K562 (cell line): ENCODE measurements around the gene DCTN5. TPM values are rescaled to one million over a fixed set of nuclear protein-coding genes. Genes with fewer than 3 reads are reported as not detected.

Experiments
- ATAC-seq: fragments of 200-7000 bp; cut with Tn5 transposase; 3 replicates; pipeline ENCODE4 v1.9.1; 2020; ENCODE audit warnings: moderate library complexity
- BruUV-seq: library from RNA; stranded (reverse); fragments of 400-500 nt; replicated peaks from 2 replicates; lab custom pipeline; 2021; lab: Mats Ljungman, UMichigan
- CTCF ChIA-PET: fragments of 300-600 bp; formaldehyde crosslinking; extraction: SDS; loops from one replicate; lab custom pipeline; 2021; ENCODE audit warnings: low intra/inter-chr PET ratio; lab: Yijun Ruan, JAX
- POLR2A ChIA-PET: fragments of 300-600, 350-650 bp; sonication (Branson Sonifier 250); formaldehyde crosslinking; extraction: SDS; loops from one replicate; lab custom pipeline; 2021; ENCODE audit warnings: antibody characterized with exemption, inconsistent platforms; lab: Yijun Ruan, JAX
- DNase-seq, 4 experiments: peaks; one replicate each; pipeline versions ENCODE4 v3.0.0 to v3.0.0-alpha.2; 2011 to 2018; ENCODE audit warnings: low spot score in 3 of 4, mixed read lengths in 3 of 4; ENCODE audit errors: extremely low read depth in 1 of 4
- FAIRE-seq: peaks from 2 replicates; lab custom pipeline; 2011; peaks lifted over from hg19 to GRCh38; lab: Jason Lieb, UNC
- H2AFZ ChIP-seq: 2 replicates; pipeline ENCODE4 v1.6.0; 2011; ENCODE audit warnings: low read depth, low read length, control low read depth, inconsistent platforms
- H3K27ac ChIP-seq: fragments of 200-600 bp; 3 replicates; pipeline ENCODE4 v1.8.0; 2011; ENCODE audit warnings: low read depth, mild to moderate bottlenecking, control low read depth, inconsistent platforms, low read length, moderate library complexity, mixed read lengths; ENCODE audit errors: extremely low read depth
- H3K27me3 ChIP-seq, 2 experiments: fragments of 300-600 bp in 1 of 2; 2 replicates in 1 of 2; 3 replicates in 1 of 2; pipeline versions ENCODE4 v1.6.0 to v1.8.0; 2011; ENCODE audit warnings: inconsistent platforms in 2 of 2, low read length in 2 of 2, mild to moderate bottlenecking in 1 of 2, mixed read lengths in 1 of 2, moderate library complexity in 1 of 2; ENCODE audit not compliant: control insufficient read depth in 2 of 2, insufficient read depth in 2 of 2
- H3K36me3 ChIP-seq: fragments of 300-600 bp; 3 replicates; pipeline ENCODE4 v1.8.0; 2011; ENCODE audit warnings: mild to moderate bottlenecking, low read length, inconsistent platforms; ENCODE audit not compliant: control insufficient read depth, insufficient read depth
- H3K4me1 ChIP-seq, 2 experiments: fragments of 200-600 bp in 1 of 2; replicated peaks in 1 of 2; 2 replicates in 1 of 2; 3 replicates in 1 of 2; pipeline versions ENCODE4 v1.5.1 to v1.8.0; 2011; ENCODE audit warnings: inconsistent platforms in 2 of 2, low read length in 2 of 2, mild to moderate bottlenecking in 1 of 2, mixed read lengths in 1 of 2, moderate library complexity in 1 of 2; ENCODE audit not compliant: control insufficient read depth in 2 of 2, insufficient read depth in 2 of 2
- H3K4me2 ChIP-seq: 2 replicates; pipeline ENCODE4 v1.6.1; 2011; ENCODE audit warnings: low read length, control low read depth, inconsistent platforms, mixed read lengths; ENCODE audit not compliant: insufficient read depth
- H3K4me3 ChIP-seq: fragments of 200-600 bp; sonication (generic), shearing (Covaris generic); 2 replicates; pipeline ENCODE4 v1.5.1; 2016; ENCODE audit warnings: control low read depth, inconsistent platforms
- H3K79me2 ChIP-seq: fragments of 200-600 bp; 3 replicates; pipeline ENCODE4 v1.8.0; 2011; ENCODE audit warnings: low read length, inconsistent platforms; ENCODE audit not compliant: control insufficient read depth, insufficient read depth
- H3K9ac ChIP-seq, 2 experiments: 2 replicates each; pipeline versions ENCODE4 v1.6.0 to v1.6.1; 2011; ENCODE audit warnings: low read depth in 2 of 2, low read length in 2 of 2, control low read depth in 1 of 2, inconsistent platforms in 1 of 2, mild to moderate bottlenecking in 1 of 2, mixed read lengths in 1 of 2; ENCODE audit not compliant: insufficient read depth in 1 of 2
- H3K9me1 ChIP-seq: one replicate; pipeline ENCODE4 v1.6.0; 2011; ENCODE audit warnings: inconsistent platforms, mild to moderate bottlenecking, low read length, moderate library complexity; ENCODE audit not compliant: control insufficient read depth, insufficient read depth
- H3K9me3 ChIP-seq: replicated peaks from 2 replicates; pipeline ENCODE4 v1.5.1; 2011; ENCODE audit warnings: low read depth, low read length, inconsistent platforms; ENCODE audit not compliant: control insufficient read depth, insufficient read depth
- H4K20me1 ChIP-seq: replicated peaks from 2 replicates; pipeline ENCODE4 v1.6.1; 2011; ENCODE audit warnings: low read length, inconsistent platforms, mixed read lengths; ENCODE audit not compliant: control insufficient read depth, insufficient read depth
- CC2D1A ChIP-seq: fragments of 450-650 bp; IDR thresholded peaks from 2 replicates; pipeline ENCODE4 v1.6.1; 2017; ENCODE audit warnings: mild to moderate bottlenecking
- CEBPG ChIP-seq, 3 experiments: fragments of 200-800 bp in 1 of 3; sonication (Bioruptor generic) in 1 of 3; sonication (generic) in 1 of 3; formaldehyde crosslinking in 1 of 3; IDR thresholded peaks in 2 of 3; conservative IDR thresholded peaks in 1 of 3; 2 replicates each; pipeline versions ENCODE4 v1.6.1 to v1.8.0; 2016 to 2022; ENCODE audit warnings: missing compliant biosample characterization in 2 of 3, missing genetic modification characterization in 2 of 3, mild to moderate bottlenecking in 1 of 3, missing genetic modification reagents in 1 of 3
- ESRRA ChIP-seq: fragments of 450-650 bp; IDR thresholded peaks from 2 replicates; pipeline ENCODE4 v1.6.1; 2014; ENCODE audit warnings: low read depth, mild to moderate bottlenecking, moderate library complexity, borderline replicate concordance
- KLF13 ChIP-seq: fragments of 450-650 bp; IDR thresholded peaks from 2 replicates; pipeline ENCODE4 v1.6.1; 2016; ENCODE audit warnings: missing genetic modification characterization, low read depth, mild to moderate bottlenecking, missing compliant biosample characterization, moderate library complexity, borderline replicate concordance
- NFIC ChIP-seq: fragments of 450-650 bp; IDR thresholded peaks from 2 replicates; pipeline ENCODE4 v1.6.1; 2017; ENCODE audit warnings: mild to moderate bottlenecking, inconsistent platforms
- SMARCA4 ChIP-seq: fragments of 450-650 bp; IDR thresholded peaks from 2 replicates; pipeline ENCODE4 v1.6.1; 2016
- WGBS: fragments of 100-300 bp; shearing (Covaris generic); methylation state at CpG from one replicate; pipeline ENCODE4 v1.1.6; 2016; ENCODE audit warnings: low coverage, mixed read lengths; ENCODE audit not compliant: insufficient coverage; ENCODE audit errors: missing lambda C conversion rate; 5-methylcytosine and 5-hydroxymethylcytosine counted together
- in situ Hi-C: fragments of 300-500 bp; cut with MboI; formaldehyde crosslinking; loops from 4 replicates; pipeline ENCODE4 v1.15.0; 2018; ENCODE audit warnings: inconsistent platforms, mixed read lengths
- intact Hi-C: fragments of 100-400 bp; cut with micrococcal nuclease; formaldehyde crosslinking; loops from 2 replicates; pipeline ENCODE4 v1.14.2; 2022
- polyA plus RNA-seq, 8 experiments: library from polyadenylated mRNA; depleted of rRNA in 4 of 8; stranded (reverse) in 5 of 8; unstranded in 3 of 8; fragments of >200 nt; fragmentation: Nextera tagmentation in 2 of 8; fragmentation: Illumina TruSeq in 1 of 8; extraction: Ambion mirVana in 2 of 8; extraction: Trizol in 1 of 8; gene quantifications; 2 replicates each; pipeline versions ENCODE4 v1.2.1 to v1.2.3, GENCODE V29; 2011 to 2014; ENCODE audit warnings: inconsistent platforms in 1 of 8, missing spikeins in 1 of 8
- total RNA-seq, 7 experiments: library from RNA; depleted of rRNA in 6 of 7; stranded (reverse); fragments of >200 nt in 6 of 7; fragmentation: Illumina TruSeq in 2 of 7; extraction: Trizol in 2 of 7; gene quantifications; 2 replicates each; pipeline versions ENCODE4 v1.2.1 to v1.2.3, GENCODE V29; 2011 to 2021; ENCODE audit warnings: low replicate concordance in 1 of 7
- TF ChIP-seq, protein P1 (sequence below): fragments of 200-800 bp; sonication (Bioruptor generic); IDR thresholded peaks from 2 replicates; pipeline ENCODE4 v1.6.1; 2016; ENCODE audit warnings: missing genetic modification characterization, missing compliant biosample characterization
- TF ChIP-seq, protein P2 (sequence below), 2 experiments: fragments of 450-650 bp in 1 of 2; sonication (generic) in 1 of 2; formaldehyde crosslinking in 1 of 2; IDR thresholded peaks in 1 of 2; conservative IDR thresholded peaks in 1 of 2; 2 replicates each; pipeline versions ENCODE4 v1.6.1 to v1.8.1; 2016 to 2023; ENCODE audit warnings: mild to moderate bottlenecking in 2 of 2, moderate library complexity in 2 of 2, inconsistent platforms in 1 of 2, missing genetic modification reagents in 1 of 2

Gene DCTN5
- total and polyA plus RNA-seq, 9 of the 15 experiments (the other 6 are each of a cell fraction or from before 2014, with no cell fraction given) = 35.8 to 149 (median 75.9) TPM

DNA sequence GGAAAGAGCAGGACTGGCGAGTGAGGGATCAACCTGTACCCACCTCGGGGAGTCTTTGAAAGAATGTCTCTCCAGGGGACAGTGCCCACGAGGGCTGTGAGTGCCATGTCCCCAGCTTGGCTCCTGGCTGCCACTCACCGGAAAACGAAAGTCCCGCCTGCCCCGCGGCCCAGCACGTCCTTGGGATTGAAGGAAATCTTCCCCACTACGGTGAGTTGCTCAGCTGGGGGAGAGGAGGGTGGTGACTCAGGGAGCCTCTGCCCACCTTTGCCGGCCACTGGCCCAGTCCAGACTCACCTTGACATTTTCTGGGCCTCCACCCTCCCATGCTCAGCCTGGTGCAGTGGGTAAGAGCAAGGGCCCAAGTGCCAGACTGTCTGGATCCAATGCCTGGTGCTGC is 54.5 kb downstream of the DCTN5 start:
- no peak overlapping the region for H3K4me3 ChIP-seq
- H3K36me3 ChIP-seq = peaks cover 11% of the 10 kb centered on the region; the same call in 2 of the 3 replicates
- H3K9me3 ChIP-seq = no peaks in the 10 kb centered on the region
- no peak overlapping the region for H3K27ac ChIP-seq
- POLR2A ChIA-PET = interaction anchor here (0.9 to 6.1 kb wide), 4 partner anchors 11 to 16 kb away, joined by 4 to 56 read pairs (median 8); no protein-coding TSS in a partner anchor
- H3K27me3 ChIP-seq = no peaks in the 10 kb centered on the region
- peaks cover 10 to 23% of the 10 kb centered on the region in 2 experiments; a peak in 4 of 5 replicates for H3K4me1 ChIP-seq
- in situ Hi-C loops (no loop called here), intact Hi-C loops (no loop called here)
- BruUV-seq = no TSS peak
- no peak for FAIRE-seq
- no peak overlapping the region for H3K4me2 ChIP-seq
- no peak overlapping the region for H3K9ac ChIP-seq
- H2AFZ ChIP-seq = no peak overlapping the region
- H4K20me1 ChIP-seq = no peaks in the 10 kb centered on the region
- no peaks in the 10 kb centered on the region for H3K9me1 ChIP-seq
- no peak for DNase-seq
- 54% methylated on average over 5 of the region's 11 CpGs for WGBS
- H3K79me2 ChIP-seq = no peaks in the 10 kb centered on the region
- no peak for ATAC-seq
- CTCF ChIA-PET = no interaction called here
- TF ChIP-seq, protein P1, sequence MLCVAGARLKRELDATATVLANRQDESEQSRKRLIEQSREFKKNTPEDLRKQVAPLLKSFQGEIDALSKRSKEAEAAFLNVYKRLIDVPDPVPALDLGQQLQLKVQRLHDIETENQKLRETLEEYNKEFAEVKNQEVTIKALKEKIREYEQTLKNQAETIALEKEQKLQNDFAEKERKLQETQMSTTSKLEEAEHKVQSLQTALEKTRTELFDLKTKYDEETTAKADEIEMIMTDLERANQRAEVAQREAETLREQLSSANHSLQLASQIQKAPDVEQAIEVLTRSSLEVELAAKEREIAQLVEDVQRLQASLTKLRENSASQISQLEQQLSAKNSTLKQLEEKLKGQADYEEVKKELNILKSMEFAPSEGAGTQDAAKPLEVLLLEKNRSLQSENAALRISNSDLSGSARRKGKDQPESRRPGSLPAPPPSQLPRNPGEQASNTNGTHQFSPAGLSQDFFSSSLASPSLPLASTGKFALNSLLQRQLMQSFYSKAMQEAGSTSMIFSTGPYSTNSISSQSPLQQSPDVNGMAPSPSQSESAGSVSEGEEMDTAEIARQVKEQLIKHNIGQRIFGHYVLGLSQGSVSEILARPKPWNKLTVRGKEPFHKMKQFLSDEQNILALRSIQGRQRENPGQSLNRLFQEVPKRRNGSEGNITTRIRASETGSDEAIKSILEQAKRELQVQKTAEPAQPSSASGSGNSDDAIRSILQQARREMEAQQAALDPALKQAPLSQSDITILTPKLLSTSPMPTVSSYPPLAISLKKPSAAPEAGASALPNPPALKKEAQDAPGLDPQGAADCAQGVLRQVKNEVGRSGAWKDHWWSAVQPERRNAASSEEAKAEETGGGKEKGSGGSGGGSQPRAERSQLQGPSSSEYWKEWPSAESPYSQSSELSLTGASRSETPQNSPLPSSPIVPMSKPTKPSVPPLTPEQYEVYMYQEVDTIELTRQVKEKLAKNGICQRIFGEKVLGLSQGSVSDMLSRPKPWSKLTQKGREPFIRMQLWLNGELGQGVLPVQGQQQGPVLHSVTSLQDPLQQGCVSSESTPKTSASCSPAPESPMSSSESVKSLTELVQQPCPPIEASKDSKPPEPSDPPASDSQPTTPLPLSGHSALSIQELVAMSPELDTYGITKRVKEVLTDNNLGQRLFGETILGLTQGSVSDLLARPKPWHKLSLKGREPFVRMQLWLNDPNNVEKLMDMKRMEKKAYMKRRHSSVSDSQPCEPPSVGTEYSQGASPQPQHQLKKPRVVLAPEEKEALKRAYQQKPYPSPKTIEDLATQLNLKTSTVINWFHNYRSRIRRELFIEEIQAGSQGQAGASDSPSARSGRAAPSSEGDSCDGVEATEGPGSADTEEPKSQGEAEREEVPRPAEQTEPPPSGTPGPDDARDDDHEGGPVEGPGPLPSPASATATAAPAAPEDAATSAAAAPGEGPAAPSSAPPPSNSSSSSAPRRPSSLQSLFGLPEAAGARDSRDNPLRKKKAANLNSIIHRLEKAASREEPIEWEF = no peak
- TF ChIP-seq SMARCA4 = no peak
- no peak for TF ChIP-seq NFIC
- TF ChIP-seq CEBPG (CRISPR knock-in tag; IDR thresholded peaks at IDR 0.05) = no peak
- TF ChIP-seq CEBPG (tag; conservative IDR thresholded peaks at IDR 0.05 in 1 of 2, IDR thresholded peaks at IDR 0.05 in 1 of 2) = no peak
- TF ChIP-seq ESRRA = no peak
- TF ChIP-seq KLF13 (tag) = no peak
- TF ChIP-seq, protein P2, sequence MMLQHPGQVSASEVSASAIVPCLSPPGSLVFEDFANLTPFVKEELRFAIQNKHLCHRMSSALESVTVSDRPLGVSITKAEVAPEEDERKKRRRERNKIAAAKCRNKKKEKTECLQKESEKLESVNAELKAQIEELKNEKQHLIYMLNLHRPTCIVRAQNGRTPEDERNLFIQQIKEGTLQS (IDR thresholded peaks at IDR 0.05) = no peak
- TF ChIP-seq, protein P2 (CRISPR knock-in tag; conservative IDR thresholded peaks at IDR 0.05) = no peak
- no peak for TF ChIP-seq CC2D1A
